NB4 (cell line): ENCODE results near the gene TELO2.

Experiments used
- POLR2A ChIP-seq: IDR thresholded peaks from 2 replicates; pipeline ENCODE4 v1.6.1; 2011; ENCODE audit warnings: mild to moderate bottlenecking; ENCODE audit not compliant: insufficient read length; ENCODE audit errors: extremely low read depth
- TF ChIP-seq, protein P1 (sequence below): IDR thresholded peaks from one replicate; pipeline ENCODE4 v1.5.1; 2012; ENCODE audit warnings: low read depth, low read length
- TF ChIP-seq, protein P2 (sequence below): IDR thresholded peaks from 2 replicates; pipeline ENCODE4 v1.6.1; 2011; ENCODE audit warnings: low read depth, low read length

DNA sequence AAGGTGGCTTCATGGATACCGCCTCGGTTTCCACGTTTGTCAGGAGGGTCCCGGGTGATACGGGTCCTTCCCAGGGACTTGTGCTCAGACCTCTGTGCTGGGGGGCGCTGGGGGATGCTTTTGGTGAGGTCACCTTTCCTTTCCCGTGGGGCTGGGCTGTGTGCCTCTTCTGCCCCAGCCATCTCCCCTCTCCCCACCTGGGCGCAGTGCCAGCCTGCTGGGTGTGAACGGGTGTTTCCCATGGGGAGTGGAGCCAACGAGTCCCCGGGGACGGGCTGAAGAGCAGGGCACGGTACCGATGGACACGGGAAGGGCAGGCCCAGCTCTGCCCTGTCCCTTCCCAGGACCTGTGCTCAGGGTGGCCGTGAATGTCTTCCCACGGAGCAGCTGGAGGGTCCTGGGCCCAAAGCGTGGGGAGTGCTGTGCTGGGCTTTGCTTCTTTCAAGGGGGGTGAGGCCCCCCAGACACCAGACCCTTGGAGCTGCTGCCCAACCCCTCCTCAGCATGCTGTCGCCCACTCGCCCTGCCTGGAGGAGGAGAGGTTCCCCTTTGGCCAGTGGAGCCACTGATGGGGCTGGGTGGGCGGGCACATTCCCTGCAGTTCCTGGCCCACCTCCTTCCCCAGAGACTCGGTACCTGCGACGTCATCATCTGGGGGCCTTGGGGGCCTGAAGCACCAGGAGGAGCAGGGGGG is 15.5 kb downstream of the TELO2 start:
- TF ChIP-seq, protein P1, sequence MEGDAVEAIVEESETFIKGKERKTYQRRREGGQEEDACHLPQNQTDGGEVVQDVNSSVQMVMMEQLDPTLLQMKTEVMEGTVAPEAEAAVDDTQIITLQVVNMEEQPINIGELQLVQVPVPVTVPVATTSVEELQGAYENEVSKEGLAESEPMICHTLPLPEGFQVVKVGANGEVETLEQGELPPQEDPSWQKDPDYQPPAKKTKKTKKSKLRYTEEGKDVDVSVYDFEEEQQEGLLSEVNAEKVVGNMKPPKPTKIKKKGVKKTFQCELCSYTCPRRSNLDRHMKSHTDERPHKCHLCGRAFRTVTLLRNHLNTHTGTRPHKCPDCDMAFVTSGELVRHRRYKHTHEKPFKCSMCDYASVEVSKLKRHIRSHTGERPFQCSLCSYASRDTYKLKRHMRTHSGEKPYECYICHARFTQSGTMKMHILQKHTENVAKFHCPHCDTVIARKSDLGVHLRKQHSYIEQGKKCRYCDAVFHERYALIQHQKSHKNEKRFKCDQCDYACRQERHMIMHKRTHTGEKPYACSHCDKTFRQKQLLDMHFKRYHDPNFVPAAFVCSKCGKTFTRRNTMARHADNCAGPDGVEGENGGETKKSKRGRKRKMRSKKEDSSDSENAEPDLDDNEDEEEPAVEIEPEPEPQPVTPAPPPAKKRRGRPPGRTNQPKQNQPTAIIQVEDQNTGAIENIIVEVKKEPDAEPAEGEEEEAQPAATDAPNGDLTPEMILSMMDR: no peak
- TF ChIP-seq, protein P2, sequence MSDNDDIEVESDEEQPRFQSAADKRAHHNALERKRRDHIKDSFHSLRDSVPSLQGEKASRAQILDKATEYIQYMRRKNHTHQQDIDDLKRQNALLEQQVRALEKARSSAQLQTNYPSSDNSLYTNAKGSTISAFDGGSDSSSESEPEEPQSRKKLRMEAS: no peak
- no peak for TF ChIP-seq POLR2A
